OCI-LY7 (cell line): ENCODE results near the gene PRKN.

Experiments used
- CTCF ChIP-seq: fragments of 200-600 bp; sonication (generic); conservative IDR thresholded peaks from 2 replicates; pipeline ENCODE4 v1.5.1; 2014; ENCODE audit warnings: mild to moderate bottlenecking, antibody characterized with exemption, low read length, moderate library complexity, mixed read lengths
- EZH2phosphoT487 ChIP-seq: fragments of 200-600 bp; sonication (generic); IDR thresholded peaks from 2 replicates; pipeline ENCODE4 v1.6.1; 2018; ENCODE audit warnings: low read depth, borderline replicate concordance, mild to moderate bottlenecking, mixed run types, antibody characterized with exemption, low read length, moderate library complexity, mixed read lengths

GRCh38 chr6:161803131-161803530 is 924.4 kb downstream of the PRKN start:
- TF ChIP-seq CTCF (no peak), EZH2phosphoT487 (no peak)
